Islet of Langerhans (tissue), 1 donor: ENCODE measurements around the gene SLC22A1.
"Not testable (repeated sequence)": the region's sequence is repeated elsewhere in the genome, so short reads cannot be mapped to it uniquely, and the experiment has no call there.

ENCODE experiments used
- FAIRE-seq: peaks from one replicate; lab custom pipeline; 2011; peaks lifted over from hg19 to GRCh38; lab: Jason Lieb, UNC

SLC22A1 gene

DNA sequence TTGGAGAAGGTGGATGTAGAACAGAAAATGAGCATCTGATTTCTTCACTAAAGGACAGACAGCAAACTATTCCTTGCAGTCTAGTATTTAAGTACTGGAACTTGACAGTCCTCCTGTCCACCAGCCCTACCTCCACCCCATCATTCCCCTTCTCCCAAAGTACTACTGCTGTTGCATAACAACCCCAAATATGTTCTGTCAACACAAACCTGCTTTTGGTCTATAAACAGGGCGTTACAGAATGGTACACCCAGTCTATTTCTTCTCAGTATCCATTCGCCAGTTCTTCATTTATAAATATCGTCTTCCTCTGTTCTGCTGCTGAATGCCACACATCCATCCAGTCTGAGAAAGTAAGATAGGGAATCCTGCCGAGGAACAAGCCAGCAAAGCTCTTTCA is 27.7 kb upstream of the SLC22A1 start:
- no peak for FAIRE-seq

DNA sequence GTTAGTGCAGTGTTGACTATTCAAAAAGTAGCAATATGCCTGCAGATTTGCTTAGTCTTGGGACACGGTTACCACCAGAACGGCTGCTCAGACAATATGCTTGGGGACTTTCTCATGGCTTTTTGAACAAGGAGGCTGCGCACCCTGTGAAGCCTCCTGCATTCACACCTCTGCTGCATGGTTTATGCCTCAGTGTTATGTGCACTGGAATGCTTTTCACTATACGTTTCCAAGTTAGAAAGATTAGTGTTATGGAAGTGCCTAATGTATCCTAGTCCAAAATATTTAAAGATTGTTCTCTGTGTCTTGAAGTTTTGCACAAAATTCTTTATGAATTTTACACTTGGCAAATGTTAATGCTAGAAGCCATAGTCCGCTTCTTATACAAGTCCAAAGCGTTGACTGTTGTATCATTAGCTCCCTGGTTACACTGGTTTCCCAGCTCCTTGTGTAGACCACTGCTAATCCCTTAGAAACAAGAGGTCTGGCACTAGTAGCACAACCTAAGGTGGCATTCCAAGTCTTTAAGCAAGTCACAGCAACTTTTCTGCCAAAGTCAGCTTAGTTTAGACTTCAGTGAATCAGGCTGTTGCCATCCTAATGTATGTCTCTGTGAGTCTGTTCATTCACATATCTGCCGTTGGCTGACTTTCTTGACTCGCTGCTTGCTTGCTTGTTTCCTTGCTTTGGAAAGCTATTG is 26.3 kb upstream of the SLC22A1 start:
- no peak for FAIRE-seq

DNA sequence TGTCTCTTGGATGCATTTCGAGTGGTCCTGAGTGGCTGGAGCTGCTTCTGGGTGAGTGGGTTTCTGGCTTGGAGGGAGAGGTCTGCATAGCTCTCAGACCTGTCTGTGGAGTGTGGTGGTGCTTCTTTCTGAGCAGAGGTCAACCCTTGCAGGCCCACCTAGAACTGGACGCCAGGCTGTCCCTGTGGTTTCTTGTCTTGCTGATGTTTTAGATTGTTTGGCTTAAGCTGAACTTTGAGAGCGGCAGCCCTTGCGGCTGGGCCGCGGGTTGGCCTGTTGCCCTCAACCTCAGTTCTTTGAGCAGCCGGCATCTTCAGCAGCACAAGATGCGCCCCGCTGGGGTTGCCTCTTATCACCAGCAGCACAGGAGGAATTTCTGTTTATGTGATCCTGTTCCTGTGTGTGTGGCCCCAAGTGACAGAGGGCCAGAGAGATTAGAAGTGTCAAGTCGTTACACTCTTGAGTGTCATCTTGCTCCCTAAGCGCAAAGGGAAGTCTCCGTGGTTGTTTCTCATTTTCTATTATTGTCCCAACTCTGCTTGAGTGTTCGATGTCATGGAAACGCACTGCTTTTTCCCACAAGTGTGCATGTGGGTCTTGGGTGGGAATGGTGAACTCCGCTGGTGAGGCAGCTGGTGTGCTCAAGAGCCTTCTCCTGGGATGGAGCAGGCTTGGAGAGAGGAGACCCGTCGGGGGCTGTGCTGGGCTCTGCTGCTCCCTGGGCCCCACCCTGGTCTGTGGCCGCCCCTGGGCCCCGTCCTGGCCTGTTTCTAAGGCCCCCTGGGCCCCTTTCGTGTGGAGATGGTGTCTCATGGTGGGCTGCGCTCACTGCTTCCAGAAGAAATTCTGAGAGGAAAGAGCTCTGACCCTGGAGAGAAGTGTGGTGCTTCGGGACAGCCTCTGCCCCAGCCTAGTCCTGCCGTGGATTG is 20.1 kb upstream of the SLC22A1 start:
- no peak for FAIRE-seq

DNA sequence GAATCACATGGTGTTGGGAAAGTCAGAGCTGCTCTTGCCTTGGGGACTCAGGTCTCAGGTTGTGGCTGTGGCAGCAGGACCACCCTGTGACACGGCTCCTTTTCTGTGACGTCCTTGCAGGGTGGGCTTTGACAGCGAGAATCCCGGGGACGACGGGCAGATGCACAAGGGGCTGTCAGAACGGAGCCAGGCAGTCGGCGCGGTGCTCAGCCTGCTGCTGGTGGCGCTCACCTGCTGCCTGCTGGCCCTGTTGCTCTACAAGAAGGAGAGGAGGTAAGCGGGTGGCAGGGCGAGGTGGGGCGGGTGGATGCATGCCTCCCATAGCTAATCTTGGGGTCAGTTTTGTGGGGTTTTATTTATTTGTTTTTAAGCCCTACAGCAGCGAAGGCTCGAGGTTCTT is 19.2 kb upstream of the SLC22A1 start:
- no peak for FAIRE-seq

DNA sequence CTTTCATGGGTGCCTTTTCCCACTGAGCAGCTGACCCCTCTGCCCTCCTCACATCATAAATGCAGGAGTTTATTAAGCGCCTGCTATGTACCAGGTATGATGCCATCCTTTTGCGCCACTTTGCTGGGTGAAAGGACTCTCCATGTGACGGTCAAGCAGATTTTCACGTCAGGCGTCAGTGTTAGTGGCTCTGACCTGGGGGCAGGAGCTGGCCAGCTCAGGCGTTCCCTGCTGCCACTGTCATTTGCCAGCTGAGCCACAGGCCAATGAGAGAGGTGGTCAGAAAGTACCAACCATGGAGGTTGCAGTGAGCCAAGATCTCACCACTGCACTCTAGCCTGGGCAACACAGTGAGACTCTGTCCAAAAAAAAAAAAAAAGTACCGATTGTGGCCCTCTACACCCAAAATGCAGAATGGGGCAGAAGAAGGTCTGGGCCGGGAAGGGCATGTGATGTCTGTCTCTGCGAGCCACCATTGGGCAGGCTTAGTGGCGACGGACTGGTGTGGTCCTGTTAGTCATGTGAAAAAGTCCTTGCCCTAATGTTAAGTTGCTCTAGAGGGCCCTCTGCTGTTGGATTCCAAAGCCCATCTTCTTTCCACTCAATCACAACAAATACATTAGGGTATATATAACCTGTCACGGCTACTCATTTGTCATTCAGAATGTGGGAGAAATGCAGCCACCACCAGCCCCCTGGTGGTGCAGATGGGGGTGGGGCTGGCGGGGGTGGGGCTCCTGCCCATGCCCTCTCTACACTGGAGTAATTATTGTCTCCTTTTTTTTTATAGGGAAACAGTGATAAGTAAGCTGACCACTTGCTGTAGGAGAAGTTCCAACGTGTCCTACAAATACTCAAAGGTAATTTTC is 18.4 kb upstream of the SLC22A1 start:
- no peak for FAIRE-seq

DNA sequence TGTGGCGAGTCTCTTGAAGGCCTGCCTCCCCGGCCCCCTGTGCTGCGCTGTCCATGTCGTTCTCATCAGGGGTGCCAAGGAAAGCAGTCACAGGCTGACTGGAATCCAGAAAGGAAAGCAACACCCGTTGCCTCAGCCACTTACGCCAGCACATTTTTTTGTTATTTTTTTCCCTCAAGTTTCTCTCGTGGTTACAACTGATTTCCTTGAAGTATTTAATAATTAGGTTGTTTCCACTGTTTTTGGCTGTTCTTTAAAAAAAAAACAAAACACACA is 17.9 kb upstream of the SLC22A1 start:
- FAIRE-seq: no peak

- FAIRE-seq: no peak
Observed at GRCh38 chr6:160104821-160105517, 16.6 kb upstream of the SLC22A1 start.

- no peak for FAIRE-seq
Observed at GRCh38 chr6:160106010-160106409, 15.6 kb upstream of the SLC22A1 start.

GRCh38 chr6:160106701-160107100 is 14.9 kb upstream of the SLC22A1 start:
- no peak for FAIRE-seq

DNA sequence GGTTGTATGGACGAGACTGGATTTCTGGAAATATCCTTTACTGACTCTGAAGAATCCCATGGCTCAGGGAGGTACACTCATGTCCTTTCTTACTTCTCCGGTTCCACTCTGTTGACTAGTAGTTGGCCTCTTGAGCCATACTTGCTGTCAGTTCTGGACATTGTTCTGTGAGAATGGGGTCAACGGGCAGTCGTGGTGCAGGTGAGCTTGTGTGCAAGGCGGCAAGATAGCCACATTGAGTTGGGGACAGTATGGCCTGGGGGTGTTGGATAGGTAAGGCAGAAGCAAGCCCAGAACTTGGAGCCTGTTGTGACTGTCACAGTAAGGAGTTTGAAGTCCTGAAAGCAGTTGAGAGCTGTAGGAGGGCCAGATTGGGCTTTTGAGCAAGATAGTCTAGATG is 13.5 kb upstream of the SLC22A1 start:
- no peak for FAIRE-seq

DNA sequence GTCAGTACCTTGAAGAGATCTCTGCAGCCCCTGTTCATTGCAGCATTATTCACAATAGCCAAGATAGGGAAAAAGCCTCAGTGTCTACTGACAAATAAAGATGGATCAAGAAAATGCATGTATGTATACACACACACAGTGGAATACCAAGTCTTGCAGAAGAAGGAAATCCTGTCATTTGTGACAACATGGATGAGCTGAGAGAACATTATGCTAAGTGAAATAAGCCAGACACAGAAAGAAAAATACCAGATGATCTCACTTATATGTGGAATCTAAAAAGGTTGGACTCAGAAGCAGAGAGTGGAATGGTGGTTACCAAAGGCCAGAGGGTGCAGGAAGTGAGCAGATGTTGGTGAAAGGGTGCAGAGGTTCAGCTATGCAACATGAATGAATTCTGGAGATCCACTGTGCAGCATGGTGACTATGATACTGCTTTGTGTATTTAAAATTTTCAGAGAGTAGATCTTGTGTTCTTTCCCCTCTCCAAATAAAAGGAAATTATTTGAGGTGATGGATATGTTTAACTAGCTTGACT is 11.0 kb upstream of the SLC22A1 start:
- no peak for FAIRE-seq

GRCh38 chr6:160111806-160112205 is 9.8 kb upstream of the SLC22A1 start:
- no peak for FAIRE-seq

GRCh38 chr6:160112628-160113299 is 8.9 kb upstream of the SLC22A1 start:
- no peak for FAIRE-seq

DNA sequence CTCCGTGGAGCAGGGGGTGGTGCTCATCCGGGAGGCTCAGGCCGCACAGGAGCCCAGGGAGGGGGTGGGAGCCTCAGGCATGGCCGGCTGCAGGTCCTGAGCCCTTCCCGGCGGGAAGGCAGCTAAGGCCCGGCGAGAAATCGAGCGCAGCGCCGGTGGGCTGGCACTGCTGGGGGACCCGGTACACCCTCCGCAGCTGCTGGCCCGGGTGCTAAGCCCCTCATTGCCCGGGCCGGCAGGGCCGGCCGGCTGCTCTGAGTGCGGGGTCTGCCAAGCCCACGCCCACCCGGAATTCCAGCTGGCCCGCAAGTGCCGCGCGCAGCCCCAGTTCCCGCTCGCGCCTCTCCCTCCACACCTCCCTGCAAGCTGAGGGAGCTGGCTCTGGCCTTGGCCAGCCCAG is 7.1 kb upstream of the SLC22A1 start:
- FAIRE-seq: not testable (repeated sequence)

- no peak for FAIRE-seq
Observed at GRCh38 chr6:160115421-160115820, 6.2 kb upstream of the SLC22A1 start.

- no peak for FAIRE-seq
Observed at GRCh38 chr6:160116411-160116810, 5.2 kb upstream of the SLC22A1 start.

- FAIRE-seq: no peak
Observed at GRCh38 chr6:160117137-160117536, 4.5 kb upstream of the SLC22A1 start.

GRCh38 chr6:160118620-160119229 is 2.9 kb upstream of the SLC22A1 start:
- FAIRE-seq: no peak

DNA sequence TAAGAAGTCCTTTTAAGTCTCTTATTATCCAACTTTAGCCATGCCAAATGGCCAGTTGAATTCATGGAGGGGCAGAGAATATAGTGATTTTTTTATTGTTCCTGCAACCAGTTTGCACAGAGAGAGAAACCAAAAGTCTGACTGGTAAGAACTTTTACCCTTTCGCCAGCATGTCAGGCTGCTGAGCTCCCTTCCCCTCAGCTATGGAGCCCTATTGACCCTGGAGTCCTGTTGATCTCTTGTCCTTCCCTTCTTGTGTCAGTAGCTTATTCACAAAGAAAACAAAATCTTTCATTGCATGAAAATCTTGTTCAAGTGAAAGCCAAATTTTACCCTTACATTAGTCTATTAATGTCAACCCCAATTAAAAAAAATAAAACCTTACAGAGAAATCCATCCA is 1.5 kb upstream of the SLC22A1 start:
- no peak for FAIRE-seq

DNA sequence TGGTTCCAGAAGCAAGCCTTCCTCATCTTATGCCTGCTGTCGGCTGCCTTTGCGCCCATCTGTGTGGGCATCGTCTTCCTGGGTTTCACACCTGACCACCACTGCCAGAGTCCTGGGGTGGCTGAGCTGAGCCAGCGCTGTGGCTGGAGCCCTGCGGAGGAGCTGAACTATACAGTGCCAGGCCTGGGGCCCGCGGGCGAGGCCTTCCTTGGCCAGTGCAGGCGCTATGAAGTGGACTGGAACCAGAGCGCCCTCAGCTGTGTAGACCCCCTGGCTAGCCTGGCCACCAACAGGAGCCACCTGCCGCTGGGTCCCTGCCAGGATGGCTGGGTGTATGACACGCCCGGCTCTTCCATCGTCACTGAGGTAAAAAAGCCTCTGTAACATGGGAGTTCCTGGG is 366 bp downstream of the SLC22A1 start:
- FAIRE-seq: no peak

GRCh38 chr6:160122744-160123143 is 1.1 kb downstream of the SLC22A1 start:
- no peak for FAIRE-seq
